ENCODE data around the gene SOWAHA. TPM values are rescaled to one million over a fixed set of nuclear protein-coding genes. Genes with fewer than 3 reads are reported as not detected.
A peak's percentile ranks its signal among the peaks of the same experiment; 100 is the strongest.

The SOWAHA gene
- total RNA-seq, 1 experiment from 2014 or later, result 0.02 TPM

DNA sequence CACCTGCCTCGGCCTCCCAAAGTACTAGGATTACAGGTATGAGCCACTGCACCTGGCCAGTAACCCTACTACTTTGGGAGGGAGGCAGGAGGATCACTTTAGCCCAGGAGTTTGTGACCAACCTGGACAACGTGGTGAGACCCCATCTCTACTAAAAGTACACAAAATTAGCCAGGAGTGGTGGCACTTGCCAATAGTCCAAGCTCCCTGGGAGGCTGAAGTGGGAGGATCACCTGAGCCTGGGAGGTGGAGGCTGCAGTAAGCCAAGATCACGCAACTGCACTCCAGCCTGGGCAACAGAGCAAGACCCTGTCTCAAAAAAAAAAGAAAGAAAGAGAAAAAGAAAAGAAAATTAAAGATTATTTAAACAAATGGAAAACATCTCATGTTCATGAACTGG, 42.9 kb downstream of the SOWAHA start:
- Histone ChIP-seq H3K27me3 (peaks cover 4% of the 10 kb centered on the region; the same call in 1 of the 2 replicates), H3K36me3 (no peaks in the 10 kb centered on the region), H3K4me1 (no peaks in the 10 kb centered on the region), H3K4me3 (no peak overlapping the region), H3K9me3 (replicated peaks) (no peaks in the 10 kb centered on the region; the same call in 1 of the 2 replicates), H3K27ac (no peak overlapping the region)
- no peak for DNase-seq

- no peak for DNase-seq
- no peak overlapping the region for H3K27ac ChIP-seq
- H3K4me3 ChIP-seq, result no peak overlapping the region
- no peaks in the 10 kb centered on the region for H3K4me1 ChIP-seq
- no peaks in the 10 kb centered on the region for H3K36me3 ChIP-seq
- no peaks in the 10 kb centered on the region; the same call in 1 of the 2 replicates for H3K9me3 ChIP-seq (replicated peaks)
- no peaks in the 10 kb centered on the region for H3K27me3 ChIP-seq
Observed at GRCh38 chr5:132859889-132860437, 46.9 kb downstream of the SOWAHA start.

DNA sequence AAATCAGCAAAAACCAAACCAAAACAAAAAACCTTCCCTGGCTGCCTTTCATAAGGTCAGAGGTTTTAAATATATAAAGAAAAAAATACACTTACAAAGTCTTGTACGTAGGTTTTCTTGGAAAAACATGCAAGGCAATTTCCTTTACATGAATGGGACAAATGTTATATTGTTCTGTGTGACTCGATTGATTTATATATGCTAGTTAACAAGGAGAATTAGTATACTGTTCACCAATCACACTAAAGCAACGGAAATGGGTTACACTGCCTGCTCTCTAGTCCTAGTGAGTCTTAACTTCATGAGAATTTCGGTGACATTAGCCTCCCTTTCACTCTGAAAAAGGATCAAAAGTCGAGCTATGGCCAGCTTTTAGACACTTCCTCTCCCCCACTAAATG, 47.6 kb downstream of the SOWAHA start:
- H3K4me3 ChIP-seq, result no peak overlapping the region

GRCh38 chr5:132865668-132866341, 52.7 kb downstream of the SOWAHA start:
- H3K36me3 ChIP-seq, result peaks cover 21% of the 10 kb centered on the region
- H3K4me1 ChIP-seq, result peaks cover 3% of the 10 kb centered on the region; the same call in 1 of the 2 replicates
- H3K4me3 ChIP-seq, result peak overlapping the region; percentile 88
- no peaks in the 10 kb centered on the region for H3K9me3 ChIP-seq (replicated peaks)
- no peaks in the 10 kb centered on the region for H3K27me3 ChIP-seq
- peak overlapping the region; percentile 64 for H3K27ac ChIP-seq
- DNase-seq, result no peak

More for the DNA sequence above, 47.6 kb downstream of the SOWAHA start:
- H3K27me3 ChIP-seq, result no peaks in the 10 kb centered on the region
- DNase-seq, result no peak
- H3K9me3 ChIP-seq (replicated peaks), result no peaks in the 10 kb centered on the region; the same call in 1 of the 2 replicates
- no peaks in the 10 kb centered on the region for H3K36me3 ChIP-seq
- no peaks in the 10 kb centered on the region for H3K4me1 ChIP-seq
- no peak overlapping the region for H3K27ac ChIP-seq

Other genes with a start within 250 kb of the SOWAHA start
- not detected in 2 replicates for gene IL13, start 155.1 kb upstream of the SOWAHA start, total RNA-seq (2014; rRNA removed; shearing (Covaris generic))
- not detected in 2 replicates for gene IL4, start 139.3 kb upstream of the SOWAHA start, total RNA-seq (2014; rRNA removed; shearing (Covaris generic))
- 7.7 and 8.3 TPM in 2 replicates for gene KIF3A, start 75.8 kb upstream of the SOWAHA start, total RNA-seq (2014; rRNA removed; shearing (Covaris generic))
- not detected in 2 replicates for gene CCNI2, start 65.9 kb upstream of the SOWAHA start, total RNA-seq (2014; rRNA removed; shearing (Covaris generic))
- 25.4 and 26.5 TPM in 2 replicates for gene SEPTIN8, start 36.1 kb upstream of the SOWAHA start, total RNA-seq (2014; rRNA removed; shearing (Covaris generic))
- 1.6 and 2.5 TPM in 2 replicates for gene SHROOM1, start 17.3 kb downstream of the SOWAHA start, total RNA-seq (2014; rRNA removed; shearing (Covaris generic))
- gene GDF9, start 53.2 kb downstream of the SOWAHA start, total RNA-seq (2014; rRNA removed; shearing (Covaris generic)), result 0.20 and 0.57 TPM in 2 replicates
- gene UQCRQ, start 53.3 kb downstream of the SOWAHA start, total RNA-seq (2014; rRNA removed; shearing (Covaris generic)), result 229 and 261 TPM in 2 replicates
- 1.2 and 1.6 TPM in 2 replicates for gene LEAP2, start 60.4 kb downstream of the SOWAHA start, total RNA-seq (2014; rRNA removed; shearing (Covaris generic))
- 45.2 and 51.0 TPM in 2 replicates for gene AFF4, start 150.3 kb downstream of the SOWAHA start, total RNA-seq (2014; rRNA removed; shearing (Covaris generic))
- 38.6 and 39.6 TPM in 2 replicates for gene ZCCHC10, start 213.2 kb downstream of the SOWAHA start, total RNA-seq (2014; rRNA removed; shearing (Covaris generic))
- 166 and 173 TPM in 2 replicates for gene HSPA4, start 238.7 kb downstream of the SOWAHA start, total RNA-seq (2014; rRNA removed; shearing (Covaris generic))

All from SJCRH30 (cell line).